ENCODE results near the gene ZPR1. TPM values are rescaled to one million over a fixed set of nuclear protein-coding genes. Genes with fewer than 3 reads are reported as not detected.

Gene ZPR1
- total and polyA plus RNA-seq, 8 donors: 30.5 to 59.6 (median 47.5) TPM

GRCh38 chr11:116730241-116730561 is 57.6 kb downstream of the ZPR1 start:
- intact Hi-C loops (cut with DNase I): no loop called here
- H3K4me3 ChIP-seq: no peak overlapping the region
- no peak for ATAC-seq
- no peak overlapping the region for H3K27ac ChIP-seq
- TF ChIP-seq CTCF (IDR thresholded peaks at IDR 0.05): no peak
- no peaks in the 10 kb centered on the region for H3K36me3 ChIP-seq
- peaks cover 0 to 39% of the 10 kb centered on the region in 2 donors for H3K27me3 ChIP-seq
- DNase-seq: no peak
- H3K9me3 ChIP-seq: no peaks in the 10 kb centered on the region
- H3K4me1 ChIP-seq: peaks cover 0 to 6% of the 10 kb centered on the region in 2 donors

GRCh38 chr11:116729501-116730240 is 58.2 kb downstream of the ZPR1 start:
- no peak for TF ChIP-seq CTCF (IDR thresholded peaks at IDR 0.05)
- Histone ChIP-seq H3K4me3 (no peak overlapping the region), H3K9me3 (no peaks in the 10 kb centered on the region), H3K4me1 (peaks cover 0 to 6% of the 10 kb centered on the region in 2 donors), H3K36me3 (no peaks in the 10 kb centered on the region), H3K27me3 (peaks cover 0 to 39% of the 10 kb centered on the region in 2 donors), H3K27ac (no peak overlapping the region)
- intact Hi-C loops (cut with DNase I): no loop called here
- ATAC-seq (no peak), DNase-seq (peak in 1 of 4 donors; percentile 14)

- DNase-seq: no peak
- no peak overlapping the region for H3K4me3 ChIP-seq
- intact Hi-C loops (cut with DNase I): no loop called here
- H3K4me1 ChIP-seq: peaks cover 0 to 6% of the 10 kb centered on the region in 2 donors
- no peak for TF ChIP-seq CTCF (IDR thresholded peaks at IDR 0.05)
- H3K36me3 ChIP-seq: no peaks in the 10 kb centered on the region
- H3K9me3 ChIP-seq: no peaks in the 10 kb centered on the region
- ATAC-seq: no peak
- peaks cover 0 to 39% of the 10 kb centered on the region in 2 donors for H3K27me3 ChIP-seq
- H3K27ac ChIP-seq: no peak overlapping the region
Measured at GRCh38 chr11:116727990-116728389, 59.8 kb downstream of the ZPR1 start.

- TF ChIP-seq CTCF (IDR thresholded peaks at IDR 0.05): no peak
- Histone ChIP-seq H3K4me3 (no peak overlapping the region), H3K27ac (no peak overlapping the region), H3K27me3 (peaks cover 0 to 21% of the 10 kb centered on the region in 2 donors), H3K9me3 (no peaks in the 10 kb centered on the region), H3K36me3 (no peaks in the 10 kb centered on the region), H3K4me1 (no peaks in the 10 kb centered on the region)
- intact Hi-C loops (cut with DNase I): no loop called here
- ATAC-seq (no peak), DNase-seq (no peak)
Measured at GRCh38 chr11:116725434-116726221, 62.2 kb downstream of the ZPR1 start.

GRCh38 chr11:116724813-116725212 is 63.0 kb downstream of the ZPR1 start:
- Histone ChIP-seq H3K4me1 (no peaks in the 10 kb centered on the region), H3K27me3 (peaks cover 0 to 18% of the 10 kb centered on the region in 2 donors), H3K36me3 (no peaks in the 10 kb centered on the region), H3K4me3 (no peak overlapping the region), H3K9me3 (no peaks in the 10 kb centered on the region), H3K27ac (no peak overlapping the region)
- DNase-seq: no peak
- ATAC-seq: no peak
- no peak for TF ChIP-seq CTCF (IDR thresholded peaks at IDR 0.05)
- intact Hi-C loops (cut with DNase I): no loop called here
